Chondrocyte (in vitro differentiated cells): ENCODE measurements around the gene CCDC198. TPM values are rescaled to one million over a fixed set of nuclear protein-coding genes. Genes with fewer than 3 reads are reported as not detected.

ENCODE experiments used
- DNase-seq: peaks from one replicate; pipeline ENCODE4 v3.0.0; 2021; ENCODE audit warnings: mixed read lengths, low spot score
- H3K27ac Mint-ChIP-seq: one replicate; pipeline ENCODE4 v1.8.0; 2021; ENCODE audit warnings: mild to moderate bottlenecking, moderate library complexity, mixed read lengths; ENCODE audit not compliant: unreplicated experiment
- H3K27me3 Mint-ChIP-seq: 2 replicates; pipeline ENCODE4 v1.8.0; 2021; ENCODE audit warnings: low read depth, mixed read lengths
- H3K36me3 Mint-ChIP-seq: 2 replicates; pipeline ENCODE4 v1.8.0; 2021; ENCODE audit warnings: low read depth, mixed read lengths
- H3K4me1 Mint-ChIP-seq: 2 replicates; pipeline ENCODE4 v1.8.0; 2021; ENCODE audit warnings: low read depth, mild to moderate bottlenecking, mixed read lengths
- H3K4me3 Mint-ChIP-seq: one replicate; pipeline ENCODE4 v1.8.0; 2021; ENCODE audit warnings: mild to moderate bottlenecking, moderate library complexity, mixed read lengths; ENCODE audit not compliant: unreplicated experiment
- H3K9me3 Mint-ChIP-seq: 2 replicates; pipeline ENCODE4 v1.8.0; 2021; ENCODE audit warnings: low read depth, mixed read lengths
- CTCF ChIP-seq: fragments of 200-600 bp; sonication (generic); IDR thresholded peaks from 2 replicates; pipeline ENCODE4 v1.5.0; 2021; ENCODE audit warnings: antibody characterized with exemption, mild to moderate bottlenecking, moderate library complexity
- total RNA-seq: library from RNA; stranded (reverse); gene quantifications from 3 replicates; pipeline ENCODE4 v1.2.1, GENCODE V29; 2021

The CCDC198 gene
- total RNA-seq, 1 donor from 2014 or later, result not detected

- no peak overlapping the region for H3K27ac Mint-ChIP-seq
- DNase-seq, result no peak
- no peaks in the 10 kb centered on the region for H3K36me3 Mint-ChIP-seq
- peaks cover 20% of the 10 kb centered on the region for H3K27me3 Mint-ChIP-seq
- H3K4me1 Mint-ChIP-seq, result peaks cover 4% of the 10 kb centered on the region
- H3K4me3 Mint-ChIP-seq, result no peak overlapping the region
- peaks cover 4% of the 10 kb centered on the region for H3K9me3 Mint-ChIP-seq
- TF ChIP-seq CTCF, result no peak
These were observed 4.4 kb upstream of the CCDC198 start for GRCh38 chr14:57498035-57498434.

- no peak for TF ChIP-seq CTCF
- Mint-ChIP-seq H3K36me3 (no peaks in the 10 kb centered on the region), H3K4me1 (peaks cover 6% of the 10 kb centered on the region), H3K27ac (no peak overlapping the region), H3K9me3 (no peaks in the 10 kb centered on the region), H3K4me3 (no peak overlapping the region), H3K27me3 (peaks cover 20% of the 10 kb centered on the region)
- DNase-seq, result no peak
These were observed 1.8 kb upstream of the CCDC198 start for GRCh38 chr14:57495416-57495815.

GRCh38 chr14:57492859-57493258, 798 bp downstream of the CCDC198 start:
- Mint-ChIP-seq H3K27ac (no peak overlapping the region), H3K4me1 (peaks cover 6% of the 10 kb centered on the region), H3K9me3 (no peaks in the 10 kb centered on the region), H3K36me3 (no peaks in the 10 kb centered on the region), H3K4me3 (no peak overlapping the region), H3K27me3 (peaks cover 29% of the 10 kb centered on the region)
- no peak for DNase-seq
- TF ChIP-seq CTCF, result no peak

GRCh38 chr14:57491640-57492039, 2.0 kb downstream of the CCDC198 start:
- H3K4me1 Mint-ChIP-seq, result peaks cover 6% of the 10 kb centered on the region
- TF ChIP-seq CTCF, result no peak
- H3K9me3 Mint-ChIP-seq, result no peaks in the 10 kb centered on the region
- peaks cover 25% of the 10 kb centered on the region for H3K27me3 Mint-ChIP-seq
- no peaks in the 10 kb centered on the region for H3K36me3 Mint-ChIP-seq
- H3K27ac Mint-ChIP-seq, result no peak overlapping the region
- no peak overlapping the region for H3K4me3 Mint-ChIP-seq
- DNase-seq, result no peak

- peaks cover 21% of the 10 kb centered on the region for H3K27me3 Mint-ChIP-seq
- H3K4me1 Mint-ChIP-seq, result peaks cover under 1% of the 10 kb centered on the region
- no peaks in the 10 kb centered on the region for H3K9me3 Mint-ChIP-seq
- no peak overlapping the region for H3K4me3 Mint-ChIP-seq
- H3K36me3 Mint-ChIP-seq, result no peaks in the 10 kb centered on the region
- H3K27ac Mint-ChIP-seq, result no peak overlapping the region
- TF ChIP-seq CTCF, result no peak
- DNase-seq, result no peak
These were observed 5.9 kb downstream of the CCDC198 start for GRCh38 chr14:57487771-57488170.
